ENCODE results near the gene DNAH1.

Gene DNAH1

DNA sequence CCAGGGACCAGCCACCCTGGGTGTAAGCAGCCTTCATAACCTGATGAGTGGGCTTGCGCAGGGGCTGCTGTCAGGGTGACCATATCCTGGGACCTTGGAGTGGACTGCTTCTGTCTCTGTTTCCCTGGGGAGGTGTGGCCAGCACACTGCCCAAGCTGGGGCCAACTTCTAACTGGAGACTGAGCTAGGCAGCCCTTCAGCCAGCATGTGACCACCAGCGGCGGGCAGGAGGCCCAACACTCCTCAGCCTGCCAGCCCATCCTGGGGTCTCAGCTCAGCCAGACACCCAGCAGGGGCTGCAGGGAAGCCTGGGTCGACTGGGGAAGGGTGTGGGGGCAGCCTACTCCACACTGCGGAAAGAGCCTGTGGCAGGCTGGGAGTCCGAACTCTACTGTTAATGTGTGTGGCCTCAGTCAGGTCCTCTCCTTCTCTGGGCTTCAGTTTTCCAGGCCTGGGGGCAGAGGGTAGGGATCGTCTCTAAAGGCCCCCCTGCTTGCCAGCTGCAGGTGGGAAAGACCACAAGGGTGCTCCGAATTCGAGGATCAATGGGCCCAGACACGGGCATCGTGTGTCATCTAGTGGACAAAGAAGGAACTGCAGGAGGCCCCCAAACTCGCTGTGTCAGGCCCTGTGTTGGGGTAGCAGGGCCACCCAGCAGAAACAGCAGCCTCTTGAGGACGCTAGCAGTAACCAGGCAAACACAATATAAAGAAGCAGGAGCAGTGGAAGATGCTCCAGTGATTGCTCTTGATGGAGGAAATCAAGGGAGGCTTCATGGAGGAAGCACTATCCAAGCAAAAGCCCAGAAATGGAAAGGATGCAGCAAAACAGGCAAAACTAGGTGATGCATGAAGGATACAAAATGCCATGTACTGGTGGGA, 130.8 kb downstream of the DNAH1 start:
- peak; percentile 75 for DNase-seq (ENCODE audit: low spot score)

DNA sequence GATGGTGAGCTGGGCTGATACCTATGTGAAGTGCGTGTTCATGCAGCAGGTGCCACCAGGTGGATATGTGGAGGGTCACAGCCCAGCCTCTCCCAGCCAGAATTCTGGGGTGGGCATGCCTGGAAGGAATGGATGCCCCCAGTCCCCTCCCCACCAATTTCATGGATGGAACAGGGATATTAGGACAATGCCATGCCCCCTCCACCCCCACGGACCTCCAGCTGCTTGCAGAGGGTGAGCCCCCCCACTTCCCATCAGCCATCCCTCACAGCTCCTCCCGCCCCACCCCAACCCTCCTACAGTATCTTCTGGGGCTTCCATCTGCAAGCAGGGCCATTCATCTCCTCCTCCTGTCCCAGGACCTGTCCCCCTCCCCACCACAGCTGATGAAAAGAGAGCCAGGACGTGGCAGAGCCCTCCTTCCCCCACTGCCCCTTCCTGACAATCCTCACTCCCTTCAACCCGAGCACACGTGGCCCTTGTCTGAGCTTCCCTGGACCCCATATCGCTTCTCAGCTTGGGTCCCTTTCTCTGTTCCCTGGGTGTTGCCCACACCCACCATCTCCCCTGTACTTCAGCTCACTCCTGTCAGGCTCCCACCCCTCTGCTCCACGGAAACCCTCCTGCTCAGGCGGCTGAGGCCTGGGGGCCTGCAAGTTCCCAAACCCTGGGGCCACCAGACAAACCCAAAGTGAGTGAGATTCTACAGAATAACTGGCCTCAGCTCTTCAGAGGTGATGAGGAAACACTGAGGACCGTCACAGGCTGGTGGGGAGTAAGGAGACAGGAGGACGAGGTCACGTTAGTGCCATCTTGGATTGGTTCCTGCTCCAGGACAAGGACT, 131.6 kb downstream of the DNAH1 start:
- no peak for DNase-seq (ENCODE audit: low spot score)

Data from AG08396 (cell line).